ENCODE data around the gene ASPG.
"Not testable (repeated sequence)": the region's sequence is repeated elsewhere in the genome, so short reads cannot be mapped to it uniquely, and the experiment has no call there.

The ASPG gene

DNA sequence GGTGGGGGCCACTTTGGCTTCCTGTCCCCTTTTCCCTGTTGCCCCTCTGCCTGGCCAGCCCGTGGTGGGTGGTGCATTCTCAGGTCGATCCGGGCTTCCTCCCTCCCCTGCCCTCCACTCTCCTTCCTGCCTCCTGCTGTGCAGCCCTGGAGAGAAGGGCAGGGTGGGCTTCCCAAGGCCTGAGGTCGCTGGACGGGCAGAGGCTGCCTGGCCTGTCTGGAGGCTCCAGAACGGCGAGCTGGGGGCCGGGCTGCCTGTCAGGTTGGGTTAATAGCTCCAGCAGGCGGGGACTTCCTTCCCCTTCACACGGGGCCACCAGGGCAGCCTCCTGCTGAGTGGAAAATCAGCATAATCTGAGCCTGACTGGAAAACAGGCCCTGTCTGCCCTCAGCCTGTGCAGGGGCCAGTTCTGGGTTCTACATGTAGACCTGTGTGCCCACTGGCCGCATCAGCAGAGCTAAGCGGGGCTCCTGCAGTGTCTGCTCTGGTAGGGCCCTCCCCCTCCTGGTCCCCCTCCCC, 64.2 kb downstream of the ASPG start:
- DNase-seq, result peak; percentile 73

DNA sequence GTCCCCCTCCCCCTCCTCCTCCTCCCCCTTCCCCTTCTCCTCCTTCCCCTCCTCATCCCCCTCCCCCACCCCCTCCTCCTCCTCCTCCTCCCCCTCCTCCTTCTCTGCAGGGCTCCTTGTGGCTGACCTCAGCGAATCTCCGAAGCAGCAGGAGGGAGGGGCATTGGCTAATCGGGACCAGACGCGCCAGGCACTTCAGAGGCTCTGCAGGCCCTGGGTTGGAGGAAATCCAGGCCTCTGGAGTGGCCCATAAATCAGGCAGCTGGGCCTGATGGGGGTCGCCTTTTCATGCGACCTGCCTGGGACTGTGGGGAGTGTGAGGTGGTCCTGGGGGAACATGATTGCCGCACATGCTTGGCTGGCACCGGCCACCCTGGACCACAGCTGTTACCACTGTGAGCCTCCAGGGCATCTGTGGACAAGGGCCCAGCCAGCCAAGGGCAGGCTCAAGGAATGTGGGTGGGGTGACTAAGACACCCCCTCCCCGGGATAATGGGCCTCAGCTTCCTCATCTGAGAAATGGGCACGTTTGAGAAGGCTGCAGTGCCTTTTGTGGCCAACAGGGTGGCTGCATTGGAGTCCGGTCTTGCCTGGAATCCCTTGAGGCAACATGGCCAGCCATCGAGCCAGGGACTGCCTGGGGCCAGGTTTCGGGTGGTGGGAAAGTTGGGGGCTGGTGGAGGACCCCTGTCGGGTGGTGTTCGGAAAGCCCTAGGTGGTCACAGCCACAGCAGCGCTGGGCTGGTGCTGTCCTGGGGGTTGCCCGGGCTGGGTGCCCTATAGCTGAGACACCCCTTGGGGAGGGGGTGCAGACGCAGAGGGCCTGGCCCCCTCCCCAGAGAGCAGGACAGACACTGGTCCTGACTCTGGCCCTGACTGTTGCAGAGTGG, 64.9 kb downstream of the ASPG start:
- DNase-seq, result peak; percentile 91

DNA sequence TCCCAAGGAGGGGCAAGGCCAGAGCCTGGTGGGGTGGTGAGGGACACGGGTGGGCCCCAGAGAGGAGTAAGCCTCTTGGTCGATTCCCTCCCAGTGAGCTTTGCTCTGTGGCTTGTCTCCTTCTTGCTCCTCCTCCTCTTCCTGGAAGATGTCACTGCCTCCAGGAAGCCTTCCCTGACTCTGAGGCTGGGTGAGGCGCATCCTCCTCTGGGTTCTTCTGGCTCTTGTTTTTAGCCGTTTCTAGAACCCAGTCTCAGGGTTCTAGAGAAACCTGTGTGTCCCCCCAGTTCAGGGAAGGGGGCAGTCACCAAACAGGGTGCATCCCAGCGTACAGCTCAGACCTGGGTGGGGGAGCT, 65.5 kb downstream of the ASPG start:
- DNase-seq, result no peak

GRCh38 chr14:104151566-104152245, 66.2 kb downstream of the ASPG start:
- DNase-seq, result no peak

GRCh38 chr14:104152246-104152575, 66.7 kb downstream of the ASPG start:
- DNase-seq, result no peak

- DNase-seq, result no peak
Measured at GRCh38 chr14:104152686-104153393, 67.3 kb downstream of the ASPG start.

DNA sequence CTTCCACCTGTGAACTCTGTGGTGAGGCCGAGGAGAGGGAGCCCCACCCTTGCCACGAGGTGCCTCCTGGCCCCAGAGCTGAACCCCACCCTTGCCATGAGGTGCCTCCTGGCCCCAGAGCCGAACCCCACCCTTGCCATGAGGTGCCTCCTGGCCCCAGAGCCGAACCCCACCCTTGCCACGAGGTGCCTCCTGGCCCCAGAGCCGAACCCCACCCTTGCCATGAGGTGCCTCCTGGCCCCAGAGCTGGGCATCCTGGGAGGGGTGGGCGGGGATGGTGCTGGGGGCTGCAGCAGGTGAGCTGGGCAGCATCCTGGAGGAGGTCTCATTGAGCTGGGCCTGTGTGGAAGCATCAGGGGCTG, 67.9 kb downstream of the ASPG start:
- DNase-seq, result not testable (repeated sequence)

- no peak for DNase-seq
Measured at GRCh38 chr14:104154246-104154645, 68.7 kb downstream of the ASPG start.

DNA sequence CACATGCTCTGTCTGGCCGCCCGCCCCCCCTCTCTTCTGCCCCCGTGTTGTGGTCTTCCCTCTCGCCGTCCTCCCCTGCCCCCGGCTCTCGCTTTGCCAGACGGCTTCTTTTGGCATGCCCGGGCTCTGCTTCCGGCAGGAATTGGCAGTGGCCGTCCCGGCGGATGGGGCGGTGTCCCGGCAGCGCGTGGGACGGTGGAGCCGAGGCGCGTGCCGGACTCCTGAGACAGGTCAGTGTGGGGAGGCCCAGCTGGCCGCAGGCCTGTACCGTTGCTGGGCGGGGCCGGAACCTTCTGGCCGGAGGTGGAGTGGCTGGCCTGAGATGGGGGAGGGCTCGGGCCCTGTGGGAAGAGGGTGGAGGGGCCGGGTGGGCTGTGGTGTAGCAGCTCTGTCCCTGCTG, 70.0 kb downstream of the ASPG start:
- no peak for DNase-seq

DNA sequence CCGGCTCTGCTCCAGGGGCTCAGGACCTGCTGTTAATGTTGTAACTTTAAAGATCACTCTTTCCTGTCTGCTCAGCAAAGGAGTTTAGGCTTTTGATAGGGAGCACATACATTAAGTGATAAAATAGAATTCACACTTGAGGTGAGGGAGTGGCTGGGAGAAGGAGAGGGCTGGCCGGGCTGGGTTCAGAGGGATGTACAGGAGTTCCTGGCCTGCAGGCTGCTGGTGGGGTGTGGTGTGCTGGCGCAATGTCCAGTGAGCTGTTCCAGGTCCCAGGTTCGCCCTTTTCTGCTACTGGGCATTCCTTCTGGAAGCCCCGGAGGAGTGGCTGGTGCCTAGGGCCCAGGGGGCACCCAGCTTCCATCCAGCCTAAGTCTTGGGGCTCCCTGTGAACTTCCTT, 70.6 kb downstream of the ASPG start:
- no peak for DNase-seq

DNA sequence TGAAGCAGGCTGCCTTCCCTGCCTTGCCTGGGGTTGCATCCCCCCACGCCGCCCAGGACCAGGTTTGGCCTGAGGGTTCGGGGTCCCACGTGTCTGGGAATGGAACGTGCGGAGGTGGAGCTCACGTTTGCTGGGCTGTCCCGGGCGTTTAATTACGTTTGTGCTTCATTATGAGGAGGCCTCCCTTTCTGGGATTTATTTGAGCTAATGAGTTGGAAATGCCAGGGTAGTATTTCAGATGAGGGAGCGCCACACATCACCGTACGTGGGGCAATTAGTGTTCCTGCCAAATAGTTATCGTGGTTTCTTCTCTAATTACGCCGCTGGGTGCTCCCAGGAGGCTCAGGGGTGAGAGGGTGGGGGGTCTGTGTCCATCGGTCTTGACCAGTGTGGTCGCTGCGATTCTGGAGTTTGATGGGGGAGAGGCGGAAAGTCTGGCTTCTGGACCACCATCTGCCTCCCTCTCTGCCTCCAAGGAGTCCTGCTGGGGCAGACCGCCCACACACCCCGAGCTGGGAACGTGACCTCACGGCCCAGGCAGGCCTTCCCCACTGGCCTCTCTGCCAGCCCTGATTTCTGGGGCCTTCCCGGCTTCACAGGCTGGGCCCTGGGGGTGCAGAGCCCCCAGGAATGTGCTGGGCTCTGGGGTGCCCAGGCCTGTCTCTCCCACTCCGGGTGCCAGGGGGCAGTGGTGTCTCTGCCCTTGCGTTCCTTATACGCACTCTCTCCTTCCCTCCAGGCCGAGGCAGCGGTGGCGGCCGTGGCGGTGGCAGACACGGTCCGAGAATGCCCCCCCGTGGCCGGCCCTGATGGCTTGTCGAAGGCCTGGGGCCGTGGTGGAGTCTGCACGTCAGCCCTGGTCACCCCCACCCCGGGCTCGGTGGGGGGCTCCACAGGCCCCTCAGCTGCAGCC, 71.8 kb downstream of the ASPG start:
- DNase-seq, result no peak

- no peak for DNase-seq
Measured at GRCh38 chr14:104158827-104159798, 73.6 kb downstream of the ASPG start.

DNA sequence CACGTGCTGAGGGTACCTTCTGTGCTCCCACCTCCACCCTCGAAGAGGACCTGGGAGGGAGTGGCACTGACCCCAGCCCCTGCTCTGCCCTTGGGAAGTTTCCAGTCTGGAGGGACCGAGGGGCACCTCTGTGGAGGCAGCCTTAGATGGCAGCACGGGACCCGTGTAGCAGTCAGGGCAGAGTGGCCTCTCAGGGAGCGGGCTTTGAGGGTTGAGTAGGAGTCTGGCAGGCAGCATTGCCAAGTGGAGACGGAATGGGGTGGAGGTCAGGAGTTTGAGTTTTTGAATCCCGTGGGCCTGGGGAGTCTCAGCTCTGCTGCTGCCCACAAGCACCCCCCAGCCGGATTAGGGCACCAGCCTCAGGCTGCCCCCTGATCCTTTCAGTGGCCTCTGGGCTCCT, 74.5 kb downstream of the ASPG start:
- DNase-seq, result no peak

- no peak for DNase-seq
Measured at GRCh38 chr14:104161602-104162367, 76.3 kb downstream of the ASPG start.

- no peak for DNase-seq
Measured at GRCh38 chr14:104162495-104162894, 77.0 kb downstream of the ASPG start.

DNA sequence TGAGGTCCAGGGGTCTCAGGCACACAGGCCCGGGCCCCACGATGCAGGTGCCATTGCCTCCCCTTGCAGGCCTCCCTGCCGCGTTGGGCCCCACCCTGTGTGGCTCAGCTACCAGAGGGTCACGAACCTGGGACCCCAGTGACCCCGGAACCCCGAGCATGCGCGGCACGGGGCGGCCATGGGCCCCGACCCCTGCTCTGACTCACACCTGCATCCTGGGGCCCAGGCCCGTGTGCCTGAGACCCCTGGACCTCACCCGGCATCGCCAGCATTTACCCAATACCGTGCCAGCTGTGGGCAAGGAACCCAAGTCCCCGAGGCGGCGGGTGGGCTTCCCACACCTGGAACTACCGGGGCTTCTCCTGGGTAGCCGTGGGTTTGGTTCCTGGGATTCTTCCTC, 78.0 kb downstream of the ASPG start:
- DNase-seq, result no peak

- no peak for DNase-seq
Measured at GRCh38 chr14:104164041-104164440, 78.5 kb downstream of the ASPG start.

- no peak for DNase-seq
Measured at GRCh38 chr14:104164512-104164911, 79.0 kb downstream of the ASPG start.

Data from fibroblast of skin of right biceps (primary cell).